Transverse colon (tissue), 4 donors: ENCODE measurements around the gene UTS2R. TPM values are rescaled to one million over a fixed set of nuclear protein-coding genes. Genes with fewer than 3 reads are reported as not detected.
"Not testable (repeated sequence)": the region's sequence is repeated elsewhere in the genome, so short reads cannot be mapped to it uniquely, and the experiment has no call there.

ENCODE experiments used
- DNase-seq: peaks from one replicate; pipeline ENCODE4 v3.0.0-alpha.2; 2019
- H3K27ac ChIP-seq, 4 donors: fragments of 200-600 bp; sonication (generic); 2 replicates each; pipeline ENCODE4 v1.5.1; 2016 to 2018; ENCODE audit warnings: inconsistent platforms in 4 of 4
- H3K27me3 ChIP-seq: fragments of 200-600 bp; sonication (generic); 2 replicates; pipeline ENCODE4 v1.5.1; 2017; ENCODE audit warnings: inconsistent platforms
- H3K36me3 ChIP-seq, 4 donors: fragments of 200-600 bp; sonication (generic); 2 replicates each; pipeline ENCODE4 v1.5.1; 2017 to 2019; ENCODE audit warnings: inconsistent platforms in 4 of 4
- H3K4me1 ChIP-seq, 4 donors: fragments of 200-600 bp; sonication (generic); 2 replicates each; pipeline ENCODE4 v1.5.1; 2017 to 2020; ENCODE audit warnings: inconsistent platforms in 4 of 4
- H3K4me3 ChIP-seq, 4 donors: fragments of 200-600 bp; sonication (generic); 1 replicate in 1 of 4; 2 replicates in 3 of 4; pipeline versions ENCODE4 v1.5.1 to v1.6.1; 2017 to 2019; ENCODE audit warnings: inconsistent platforms in 4 of 4
- H3K9me3 ChIP-seq, 2 donors: fragments of 200-600 bp; sonication (generic); 2 replicates each; pipeline ENCODE4 v1.5.1; 2017 to 2019; ENCODE audit warnings: inconsistent platforms in 2 of 2
- CTCF ChIP-seq, 5 experiments: fragments of 200-600 bp in 3 of 5; fragments of 450-650 bp in 2 of 5; sonication (generic) in 3 of 5; IDR thresholded peaks; 1 replicate in 2 of 5; 2 replicates in 3 of 5; pipeline ENCODE4 v1.5.1; 2016 to 2017; ENCODE audit warnings: antibody characterized with exemption in 5 of 5, inconsistent platforms in 3 of 5, mild to moderate bottlenecking in 2 of 5, moderate library complexity in 1 of 5
- EP300 ChIP-seq: sonication (generic); formaldehyde crosslinking; IDR thresholded peaks from one replicate; pipeline ENCODE4 v1.6.1; 2017; ENCODE audit warnings: antibody characterized with exemption, low read depth
- POLR2A ChIP-seq: fragments of 450-650 bp; IDR thresholded peaks from one replicate; pipeline ENCODE4 v1.6.1; 2016; ENCODE audit warnings: antibody characterized with exemption, mild to moderate bottlenecking, moderate library complexity
- POLR2AphosphoS5 ChIP-seq, 3 donors: sonication (generic); formaldehyde crosslinking; IDR thresholded peaks; one replicate each; pipeline ENCODE4 v1.6.1; 2016; ENCODE audit warnings: antibody characterized with exemption in 3 of 3
- WGBS, 2 donors: methylation state at CpG; one replicate each; pipeline ENCODE4 v1.1.5; 2018; ENCODE audit warnings: low coverage in 1 of 2; 5-methylcytosine and 5-hydroxymethylcytosine counted together
- in situ Hi-C, 4 donors: fragments of 200-750 bp; cut with MboI; loops; one replicate each; pipeline versions ENCODE4 v1.15.0 to v1.15.1; 2017; ENCODE audit warnings: low sequenced_read_pairs in 3 of 4, low pct_ligation_motif_present in 1 of 4, low pct_unique_long_range_greater_than_20kb in 1 of 4
- intact Hi-C: fragments of 100-400 bp; cut with DNase I; formaldehyde crosslinking; loops from one replicate; pipeline ENCODE4 v1.15.1; 2023; ENCODE audit warnings: low total_unique reads
- total RNA-seq, 4 donors: library from RNA; depleted of rRNA; stranded (reverse); fragments of >200 nt; gene quantifications; one replicate each; pipeline ENCODE4 v1.1.0, GENCODE V29; 2016

UTS2R gene
- total RNA-seq, 4 donors from 2014 or later: 0.48 TPM; not detected in 3

DNA sequence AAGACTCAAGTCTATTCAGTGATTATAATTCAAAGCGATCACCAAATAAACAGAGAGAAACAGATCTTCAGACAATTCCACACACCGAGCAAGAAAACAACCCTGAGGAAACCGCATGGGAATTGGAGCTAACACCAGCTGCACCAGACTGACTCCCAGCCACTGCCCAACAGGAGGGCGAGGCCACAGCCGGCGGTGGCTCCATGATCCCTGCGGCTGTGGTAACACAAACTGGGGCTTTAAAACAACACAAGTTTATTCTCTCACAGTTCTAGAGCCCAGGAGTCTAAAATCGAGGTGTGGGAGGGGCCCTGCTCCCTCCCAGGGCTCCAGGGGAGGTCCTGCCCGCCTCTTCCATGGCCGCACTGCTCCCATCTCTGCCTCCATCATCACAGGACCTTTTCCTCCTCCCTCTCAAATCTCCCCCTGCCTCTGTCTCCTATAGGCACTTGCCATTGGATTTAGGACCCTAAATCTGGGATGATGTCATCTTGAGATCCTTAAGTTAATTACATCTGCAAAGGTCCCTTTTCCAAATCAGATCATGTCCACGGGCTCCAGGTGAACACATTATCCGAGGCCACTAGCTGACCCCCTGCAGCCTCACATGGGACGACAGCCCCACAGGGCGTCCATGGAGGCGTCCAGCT is 36.8 kb downstream of the UTS2R start:
- Histone ChIP-seq H3K9me3 (no peaks in the 10 kb centered on the region), H3K4me3 (no peak overlapping the region), H3K27me3 (no peaks in the 10 kb centered on the region), H3K27ac (no peak overlapping the region), H3K36me3 (no peaks in the 10 kb centered on the region), H3K4me1 (no peaks in the 10 kb centered on the region)
- no peak for DNase-seq
- 85 to 92% methylated on average over 4 to 15 of the region's 15 CpGs for WGBS, 2 donors
- in situ Hi-C loops (loop anchor here in 1 of 4 donors (5.0 kb wide), 1 partner anchor 51 kb away; the partner anchor contains the start of gene TEX19), intact Hi-C loops (no loop called here)
- TF ChIP-seq CTCF (IDR thresholded peaks at IDR 0.05): no peak
- no peak for TF ChIP-seq EP300
- no peak for TF ChIP-seq POLR2AphosphoS5 (IDR thresholded peaks at IDR 0.05)
- no peak for TF ChIP-seq POLR2A

DNA sequence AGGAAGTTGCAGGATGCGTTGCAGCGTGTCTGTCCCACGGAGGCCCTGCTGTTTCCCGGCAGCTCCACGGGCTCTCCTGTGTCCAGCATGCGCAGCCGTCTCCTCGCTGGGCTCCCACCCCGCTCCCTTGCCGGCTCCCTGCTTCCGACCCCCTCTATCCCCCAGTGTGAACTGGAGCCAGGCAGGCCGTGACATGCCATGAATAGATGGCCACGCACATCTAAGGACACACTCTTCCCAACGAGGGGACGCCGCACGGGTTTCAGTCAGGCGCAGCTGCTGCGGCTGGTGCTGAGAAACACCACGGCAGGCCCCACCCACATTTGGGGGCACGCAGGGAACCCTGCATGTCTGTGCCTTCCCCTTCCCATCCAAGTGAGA is 37.4 kb downstream of the UTS2R start:
- in situ Hi-C loops: loop anchor here in 1 of 4 donors (5.0 kb wide), 1 partner anchor 52 kb away; the partner anchor contains the start of gene TEX19
- no peaks in the 10 kb centered on the region for H3K9me3 ChIP-seq
- H3K27me3 ChIP-seq: no peaks in the 10 kb centered on the region
- intact Hi-C loops: no loop called here
- TF ChIP-seq CTCF (IDR thresholded peaks at IDR 0.05) (no peak), EP300 (no peak), POLR2AphosphoS5 (IDR thresholded peaks at IDR 0.05) (no peak), POLR2A (no peak)
- DNase-seq: no peak
- no peak overlapping the region for H3K4me3 ChIP-seq
- no peaks in the 10 kb centered on the region for H3K4me1 ChIP-seq
- no peaks in the 10 kb centered on the region for H3K36me3 ChIP-seq
- WGBS, 2 donors: 95 to 100% methylated on average over 3 to 21 of the region's 21 CpGs
- no peak overlapping the region for H3K27ac ChIP-seq

DNA sequence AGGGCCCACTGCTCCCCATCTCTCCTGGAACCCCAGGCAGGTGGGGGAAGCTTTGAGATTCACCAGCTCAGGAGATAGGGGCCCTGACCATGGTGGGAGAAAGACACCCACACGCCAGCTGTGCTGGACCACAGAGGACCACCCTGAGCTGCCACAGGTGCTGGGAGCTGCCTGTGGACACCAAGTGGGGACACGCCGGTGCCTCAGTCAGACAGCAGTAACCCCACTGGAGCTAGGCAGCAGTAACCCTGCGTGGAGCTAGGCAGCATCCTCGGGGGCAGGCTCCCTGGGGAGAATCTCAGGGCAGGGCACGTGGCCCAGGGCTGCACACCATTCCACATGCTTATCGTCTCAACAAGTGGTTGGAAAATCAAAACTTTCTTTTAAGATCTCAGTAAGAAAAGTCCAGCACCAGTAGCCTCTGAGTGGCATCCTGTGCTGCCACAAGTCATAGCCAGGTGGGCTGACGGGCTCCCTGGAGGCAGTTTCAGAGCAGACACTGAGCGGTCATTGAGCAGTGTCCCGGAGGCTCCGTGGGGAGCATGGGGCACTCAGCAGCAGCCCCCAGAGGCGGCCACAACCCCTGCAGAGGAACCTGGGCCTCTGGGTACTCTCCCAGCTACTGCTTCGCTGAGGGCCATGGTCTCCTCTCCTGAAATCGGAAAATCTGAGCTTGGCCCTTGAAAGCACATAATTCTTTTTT is 38.6 kb downstream of the UTS2R start:
- Histone ChIP-seq H3K36me3 (no peaks in the 10 kb centered on the region), H3K4me1 (peaks cover 0 to 6% (median 5%) of the 10 kb centered on the region in 4 donors), H3K27me3 (no peaks in the 10 kb centered on the region), H3K27ac (no peak overlapping the region), H3K4me3 (no peak overlapping the region), H3K9me3 (no peaks in the 10 kb centered on the region)
- in situ Hi-C loops: loop anchor here in 1 of 4 donors (10.0 kb wide), 1 partner anchor 55 kb away; the partner anchor contains the start of gene TEX19
- 91 to 100% methylated on average over 6 to 12 of the region's 14 CpGs for WGBS, 2 donors
- DNase-seq: no peak
- intact Hi-C loops: loop anchor here (5.0 kb wide), 1 partner anchor 53 kb away; the partner anchor contains the start of gene TEX19
- TF ChIP-seq CTCF (IDR thresholded peaks at IDR 0.05): no peak
- no peak for TF ChIP-seq POLR2AphosphoS5 (IDR thresholded peaks at IDR 0.05)
- no peak for TF ChIP-seq POLR2A
- no peak for TF ChIP-seq EP300

DNA sequence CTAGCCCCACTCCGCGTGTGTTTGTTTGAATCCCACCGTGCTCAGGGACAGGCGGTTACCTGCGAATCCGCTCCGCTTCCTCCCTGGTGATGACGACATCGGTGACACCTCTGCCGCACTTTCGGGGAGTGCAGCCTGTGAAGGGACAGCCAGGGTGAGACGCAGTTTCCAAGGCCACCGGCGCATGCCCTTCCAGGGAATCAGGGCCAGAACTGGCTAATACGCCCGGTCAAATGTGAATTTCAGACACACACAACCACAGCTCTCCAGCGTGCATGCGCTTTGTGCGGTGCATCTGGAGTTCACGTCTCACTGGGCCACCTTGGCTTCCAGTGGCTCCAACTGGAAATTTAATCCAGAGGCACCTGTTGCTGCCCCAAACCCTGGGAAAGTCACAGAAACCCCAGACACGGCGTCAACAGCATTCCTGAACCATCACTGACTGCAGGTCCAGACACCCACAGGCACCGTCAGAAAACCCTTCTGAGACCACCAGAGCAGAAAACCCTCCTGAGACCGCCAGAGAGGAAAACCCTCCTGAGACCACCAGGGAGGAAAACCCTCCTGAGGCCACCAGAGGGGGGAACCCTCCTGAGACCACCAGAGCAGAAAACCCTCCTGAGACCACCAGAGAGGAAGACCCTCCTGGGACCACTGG is 40.0 kb downstream of the UTS2R start:
- intact Hi-C loops: loop anchor here (5.0 kb wide), 1 partner anchor 54 kb away; the partner anchor contains the start of gene TEX19
- DNase-seq: no peak
- no peak overlapping the region for H3K4me3 ChIP-seq
- H3K9me3 ChIP-seq: no peaks in the 10 kb centered on the region
- peaks cover 0 to 6% (median 5%) of the 10 kb centered on the region in 4 donors for H3K4me1 ChIP-seq
- H3K36me3 ChIP-seq: no peaks in the 10 kb centered on the region
- TF ChIP-seq CTCF (IDR thresholded peaks at IDR 0.05) (no peak), EP300 (no peak), POLR2AphosphoS5 (IDR thresholded peaks at IDR 0.05) (no peak), POLR2A (no peak)
- WGBS, 2 donors: 92 to 100% methylated on average over 9 to 20 of the region's 24 CpGs
- in situ Hi-C loops: loop anchor here in 1 of 4 donors (10.0 kb wide), 1 partner anchor 57 kb away; the partner anchor contains the start of gene TEX19
- H3K27ac ChIP-seq: no peak overlapping the region
- H3K27me3 ChIP-seq: no peaks in the 10 kb centered on the region

- WGBS, 2 donors: 70 to 89% methylated on average over 2 to 16 of the region's 16 CpGs
Observed at GRCh38 chr17:82412081-82412480, 40.5 kb downstream of the UTS2R start.

More at GRCh38 chr17:82412081-82412480, 40.5 kb downstream of the UTS2R start:
- H3K4me3 ChIP-seq, H3K27ac ChIP-seq, DNase-seq, H3K9me3 ChIP-seq, H3K36me3 ChIP-seq, H3K4me1 ChIP-seq, H3K27me3 ChIP-seq: not testable (repeated sequence)
- intact Hi-C loops (loop anchor here (5.0 kb wide), 1 partner anchor 55 kb away; the partner anchor contains the start of gene TEX19), in situ Hi-C loops (loop anchor here in 1 of 4 donors (10.0 kb wide), 1 partner anchor 57 kb away; the partner anchor contains the start of gene TEX19)
